DOHH2 (cell line): ENCODE data around the gene RIPOR2.

ENCODE experiments used
- EZH2phosphoT487 ChIP-seq: fragments of 200-600 bp; sonication (generic); IDR thresholded peaks from 2 replicates; pipeline ENCODE4 v1.6.1; 2017; ENCODE audit warnings: borderline replicate concordance, mild to moderate bottlenecking, antibody characterized with exemption, low read length, moderate library complexity, mixed read lengths
- TF ChIP-seq, protein P1 (sequence below): fragments of 200-600 bp; sonication (generic); IDR thresholded peaks from one replicate; pipeline ENCODE4 v1.5.1; 2014; ENCODE audit warnings: antibody characterized with exemption, mild to moderate bottlenecking, low read depth, low read length; ENCODE audit not compliant: poor library complexity, severe bottlenecking

- TF ChIP-seq, protein P1, sequence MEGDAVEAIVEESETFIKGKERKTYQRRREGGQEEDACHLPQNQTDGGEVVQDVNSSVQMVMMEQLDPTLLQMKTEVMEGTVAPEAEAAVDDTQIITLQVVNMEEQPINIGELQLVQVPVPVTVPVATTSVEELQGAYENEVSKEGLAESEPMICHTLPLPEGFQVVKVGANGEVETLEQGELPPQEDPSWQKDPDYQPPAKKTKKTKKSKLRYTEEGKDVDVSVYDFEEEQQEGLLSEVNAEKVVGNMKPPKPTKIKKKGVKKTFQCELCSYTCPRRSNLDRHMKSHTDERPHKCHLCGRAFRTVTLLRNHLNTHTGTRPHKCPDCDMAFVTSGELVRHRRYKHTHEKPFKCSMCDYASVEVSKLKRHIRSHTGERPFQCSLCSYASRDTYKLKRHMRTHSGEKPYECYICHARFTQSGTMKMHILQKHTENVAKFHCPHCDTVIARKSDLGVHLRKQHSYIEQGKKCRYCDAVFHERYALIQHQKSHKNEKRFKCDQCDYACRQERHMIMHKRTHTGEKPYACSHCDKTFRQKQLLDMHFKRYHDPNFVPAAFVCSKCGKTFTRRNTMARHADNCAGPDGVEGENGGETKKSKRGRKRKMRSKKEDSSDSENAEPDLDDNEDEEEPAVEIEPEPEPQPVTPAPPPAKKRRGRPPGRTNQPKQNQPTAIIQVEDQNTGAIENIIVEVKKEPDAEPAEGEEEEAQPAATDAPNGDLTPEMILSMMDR, result no peak
- no peak for TF ChIP-seq EZH2phosphoT487
Observed at GRCh38 chr6:24796616-24797290, 139.0 kb downstream of the RIPOR2 start.
